ENCODE measurements around the gene RSPH10B2. TPM values are rescaled to one million over a fixed set of nuclear protein-coding genes. Genes with fewer than 3 reads are reported as not detected.
A peak's percentile ranks its signal among the peaks of the same experiment; 100 is the strongest.
"Not testable (repeated sequence)": the region's sequence is repeated elsewhere in the genome, so short reads cannot be mapped to it uniquely, and the experiment has no call there.

The RSPH10B2 gene
- polyA plus RNA-seq (ENCODE audit: insufficient read length) = 0.78 TPM

- DNase-seq (ENCODE audit: low read depth) = not testable (repeated sequence)
Observed at GRCh38 chr7:6753964-6754363, at the start of gene RSPH10B2. RSPH10B2 (plus strand) TSS chr7:6754103; CDS start chr7:6757678, 3,575 bp downstream.

GRCh38 chr7:6705959-6706665, 47.8 kb upstream of the RSPH10B2 start:
- DNase-seq (ENCODE audit: low read depth) = no peak

- DNase-seq (ENCODE audit: low read depth) = peak; percentile 88
Observed at GRCh38 chr7:6706666-6707407, 47.1 kb upstream of the RSPH10B2 start, which contains the start of gene ZNF12. ZNF12 (minus strand) TSS chr7:6706947; CDS start chr7:6705173, 1,774 bp downstream.

GRCh38 chr7:6708304-6708703, 45.6 kb upstream of the RSPH10B2 start:
- DNase-seq (ENCODE audit: low read depth) = no peak

GRCh38 chr7:6709808-6710207, 44.1 kb upstream of the RSPH10B2 start:
- DNase-seq (ENCODE audit: low read depth) = no peak

GRCh38 chr7:6714360-6714759, 39.5 kb upstream of the RSPH10B2 start:
- no peak for DNase-seq (ENCODE audit: low read depth)

- DNase-seq (ENCODE audit: low read depth) = not testable (repeated sequence)
Observed at GRCh38 chr7:6715898-6716297, 38.0 kb upstream of the RSPH10B2 start.

- DNase-seq (ENCODE audit: low read depth) = no peak
Observed at GRCh38 chr7:6718124-6718523, 35.8 kb upstream of the RSPH10B2 start.

- not testable (repeated sequence) for DNase-seq (ENCODE audit: low read depth)
Observed at GRCh38 chr7:6724351-6724750, 29.6 kb upstream of the RSPH10B2 start.

GRCh38 chr7:6725003-6725402, 28.9 kb upstream of the RSPH10B2 start:
- DNase-seq (ENCODE audit: low read depth) = no peak

GRCh38 chr7:6726341-6726740, 27.6 kb upstream of the RSPH10B2 start:
- not testable (repeated sequence) for DNase-seq (ENCODE audit: low read depth)

- DNase-seq (ENCODE audit: low read depth) = no peak
Observed at GRCh38 chr7:6727663-6728062, 26.2 kb upstream of the RSPH10B2 start.

GRCh38 chr7:6728893-6729491, 24.9 kb upstream of the RSPH10B2 start:
- DNase-seq (ENCODE audit: low read depth) = not testable (repeated sequence)

- DNase-seq (ENCODE audit: low read depth) = peak; percentile 80
Observed at GRCh38 chr7:6729492-6730342, 24.2 kb upstream of the RSPH10B2 start.

- no peak for DNase-seq (ENCODE audit: low read depth)
Observed at GRCh38 chr7:6730343-6730633, 23.6 kb upstream of the RSPH10B2 start.

- DNase-seq (ENCODE audit: low read depth) = not testable (repeated sequence)
Observed at GRCh38 chr7:6738415-6738814, 15.5 kb upstream of the RSPH10B2 start.

GRCh38 chr7:6744410-6745100, 9.3 kb upstream of the RSPH10B2 start:
- not testable (repeated sequence) for DNase-seq (ENCODE audit: low read depth)

- not testable (repeated sequence) for DNase-seq (ENCODE audit: low read depth)
Observed at GRCh38 chr7:6749335-6749734, 4.6 kb upstream of the RSPH10B2 start.

GRCh38 chr7:6750173-6750572, 3.7 kb upstream of the RSPH10B2 start:
- not testable (repeated sequence) for DNase-seq (ENCODE audit: low read depth)

GRCh38 chr7:6761186-6761585, 7.3 kb downstream of the RSPH10B2 start:
- DNase-seq (ENCODE audit: low read depth) = not testable (repeated sequence)

- DNase-seq (ENCODE audit: low read depth) = not testable (repeated sequence)
Observed at GRCh38 chr7:6781581-6781980, 27.7 kb downstream of the RSPH10B2 start.

All from forelimb muscle (tissue), 1 donor.